Measurements from ENCODE around the gene LAMTOR2.

Gene LAMTOR2

GRCh38 chr1:156054500-156055280, at the start of gene LAMTOR2:
Gene LAMTOR2, plus strand, starts transcription at chr1:156054782. Its CDS starts 108 bp downstream, at chr1:156054890.
- Mint-ChIP-seq H3K27me3 (ENCODE audit: low read depth) (no peaks in the 10 kb centered on the region), H3K4me1 (ENCODE audit: low read depth) (peaks cover 23% of the 10 kb centered on the region), H3K9me3 (no peaks in the 10 kb centered on the region), H3K27ac (peak within 1 kb of the TSS; percentile 89), H3K36me3 (ENCODE audit: low read depth) (peaks cover 7% of the 10 kb centered on the region), H3K4me3 (peak within 1 kb of the TSS; percentile 98)
- peak; percentile 97 for DNase-seq (ENCODE audit: low spot score)

- H3K27me3 Mint-ChIP-seq (ENCODE audit: low read depth) = no peaks in the 10 kb centered on the region
- DNase-seq (ENCODE audit: low spot score) = peak; percentile 26
- peaks cover 22% of the 10 kb centered on the region for H3K4me1 Mint-ChIP-seq (ENCODE audit: low read depth)
- peaks cover 19% of the 10 kb centered on the region for H3K36me3 Mint-ChIP-seq (ENCODE audit: low read depth)
- H3K9me3 Mint-ChIP-seq = no peaks in the 10 kb centered on the region
- peak overlapping the region; percentile 60 for H3K27ac Mint-ChIP-seq
- peak overlapping the region; percentile 53 for H3K4me3 Mint-ChIP-seq
These were observed 49.6 kb upstream of the LAMTOR2 start for GRCh38 chr1:156004843-156005584.

- H3K4me1 Mint-ChIP-seq (ENCODE audit: low read depth) = peaks cover 22% of the 10 kb centered on the region
- no peaks in the 10 kb centered on the region for H3K27me3 Mint-ChIP-seq (ENCODE audit: low read depth)
- peak overlapping the region; percentile 72 for H3K27ac Mint-ChIP-seq
- H3K36me3 Mint-ChIP-seq (ENCODE audit: low read depth) = peaks cover 35% of the 10 kb centered on the region
- no peak for DNase-seq (ENCODE audit: low spot score)
- H3K4me3 Mint-ChIP-seq = no peak overlapping the region
- H3K9me3 Mint-ChIP-seq = no peaks in the 10 kb centered on the region
These were observed 47.8 kb upstream of the LAMTOR2 start for GRCh38 chr1:156006666-156007376.

GRCh38 chr1:156009404-156009803, 45.2 kb upstream of the LAMTOR2 start:
- H3K36me3 Mint-ChIP-seq (ENCODE audit: low read depth) = peaks cover 58% of the 10 kb centered on the region
- no peak overlapping the region for H3K27ac Mint-ChIP-seq
- H3K4me3 Mint-ChIP-seq = no peak overlapping the region
- DNase-seq (ENCODE audit: low spot score) = no peak
- peaks cover 23% of the 10 kb centered on the region for H3K4me1 Mint-ChIP-seq (ENCODE audit: low read depth)
- no peaks in the 10 kb centered on the region for H3K9me3 Mint-ChIP-seq
- H3K27me3 Mint-ChIP-seq (ENCODE audit: low read depth) = no peaks in the 10 kb centered on the region

- H3K4me1 Mint-ChIP-seq (ENCODE audit: low read depth) = peaks cover 15% of the 10 kb centered on the region
- no peaks in the 10 kb centered on the region for H3K27me3 Mint-ChIP-seq (ENCODE audit: low read depth)
- peaks cover 64% of the 10 kb centered on the region for H3K36me3 Mint-ChIP-seq (ENCODE audit: low read depth)
- no peak overlapping the region for H3K4me3 Mint-ChIP-seq
- no peaks in the 10 kb centered on the region for H3K9me3 Mint-ChIP-seq
- no peak for DNase-seq (ENCODE audit: low spot score)
- no peak overlapping the region for H3K27ac Mint-ChIP-seq
These were observed 42.3 kb upstream of the LAMTOR2 start for GRCh38 chr1:156012051-156012817.

GRCh38 chr1:156014829-156015228, 39.8 kb upstream of the LAMTOR2 start:
- H3K27ac Mint-ChIP-seq = no peak overlapping the region
- peaks cover 65% of the 10 kb centered on the region for H3K36me3 Mint-ChIP-seq (ENCODE audit: low read depth)

GRCh38 chr1:156019946-156020292, 34.7 kb upstream of the LAMTOR2 start:
- H3K36me3 Mint-ChIP-seq (ENCODE audit: low read depth) = peaks cover 29% of the 10 kb centered on the region
- DNase-seq (ENCODE audit: low spot score) = no peak
- peak overlapping the region; percentile 98 for H3K4me3 Mint-ChIP-seq
- H3K27me3 Mint-ChIP-seq (ENCODE audit: low read depth) = peaks cover 4% of the 10 kb centered on the region
- H3K27ac Mint-ChIP-seq = peak overlapping the region; percentile 96
- peaks cover 27% of the 10 kb centered on the region for H3K4me1 Mint-ChIP-seq (ENCODE audit: low read depth)
- H3K9me3 Mint-ChIP-seq = no peaks in the 10 kb centered on the region

More at GRCh38 chr1:156014829-156015228, 39.8 kb upstream of the LAMTOR2 start:
- Mint-ChIP-seq H3K27me3 (ENCODE audit: low read depth) (no peaks in the 10 kb centered on the region), H3K4me1 (ENCODE audit: low read depth) (peaks cover 21% of the 10 kb centered on the region), H3K4me3 (no peak overlapping the region), H3K9me3 (no peaks in the 10 kb centered on the region)
- DNase-seq (ENCODE audit: low spot score) = no peak

- H3K27ac Mint-ChIP-seq = peak within 1 kb of the TSS; percentile 96
- peaks cover 29% of the 10 kb centered on the region for H3K36me3 Mint-ChIP-seq (ENCODE audit: low read depth)
- peaks cover 27% of the 10 kb centered on the region for H3K4me1 Mint-ChIP-seq (ENCODE audit: low read depth)
- peak within 1 kb of the TSS; percentile 98 for H3K4me3 Mint-ChIP-seq
- H3K27me3 Mint-ChIP-seq (ENCODE audit: low read depth) = peaks cover 4% of the 10 kb centered on the region
- no peaks in the 10 kb centered on the region for H3K9me3 Mint-ChIP-seq
- peak; percentile 87 for DNase-seq (ENCODE audit: low spot score)
These were observed 34.1 kb upstream of the LAMTOR2 start, which contains the start of gene SSR2 for GRCh38 chr1:156020293-156021092. Gene SSR2, minus strand, starts transcription at chr1:156020951. Its CDS starts 784 bp downstream, at chr1:156020167.

- H3K4me1 Mint-ChIP-seq (ENCODE audit: low read depth) = peaks cover 29% of the 10 kb centered on the region
- H3K9me3 Mint-ChIP-seq = no peaks in the 10 kb centered on the region
- H3K27ac Mint-ChIP-seq = peak overlapping the region; percentile 96
- H3K27me3 Mint-ChIP-seq (ENCODE audit: low read depth) = peaks cover 4% of the 10 kb centered on the region
- H3K36me3 Mint-ChIP-seq (ENCODE audit: low read depth) = peaks cover 29% of the 10 kb centered on the region
- H3K4me3 Mint-ChIP-seq = peak overlapping the region; percentile 98
- no peak for DNase-seq (ENCODE audit: low spot score)
These were observed 33.5 kb upstream of the LAMTOR2 start for GRCh38 chr1:156021093-156021428.

GRCh38 chr1:156021954-156022353, 32.6 kb upstream of the LAMTOR2 start:
- Mint-ChIP-seq H3K4me1 (ENCODE audit: low read depth) (peaks cover 28% of the 10 kb centered on the region), H3K27ac (no peak overlapping the region), H3K4me3 (peak overlapping the region; percentile 38), H3K27me3 (ENCODE audit: low read depth) (peaks cover 4% of the 10 kb centered on the region), H3K9me3 (no peaks in the 10 kb centered on the region), H3K36me3 (ENCODE audit: low read depth) (peaks cover 23% of the 10 kb centered on the region)
- DNase-seq (ENCODE audit: low spot score) = no peak

GRCh38 chr1:156024801-156025200, 29.8 kb upstream of the LAMTOR2 start:
- no peak for DNase-seq (ENCODE audit: low spot score)
- H3K27ac Mint-ChIP-seq = no peak overlapping the region

GRCh38 chr1:156025876-156026275, 28.7 kb upstream of the LAMTOR2 start:
- Mint-ChIP-seq H3K4me3 (no peak overlapping the region), H3K4me1 (ENCODE audit: low read depth) (peaks cover 10% of the 10 kb centered on the region), H3K27ac (no peak overlapping the region), H3K27me3 (ENCODE audit: low read depth) (peaks cover 4% of the 10 kb centered on the region), H3K9me3 (no peaks in the 10 kb centered on the region), H3K36me3 (ENCODE audit: low read depth) (no peaks in the 10 kb centered on the region)
- peak; percentile 19 for DNase-seq (ENCODE audit: low spot score)

More at GRCh38 chr1:156024801-156025200, 29.8 kb upstream of the LAMTOR2 start:
- Mint-ChIP-seq H3K4me3 (no peak overlapping the region), H3K9me3 (no peaks in the 10 kb centered on the region), H3K4me1 (ENCODE audit: low read depth) (peaks cover 18% of the 10 kb centered on the region), H3K36me3 (ENCODE audit: low read depth) (peaks cover 6% of the 10 kb centered on the region), H3K27me3 (ENCODE audit: low read depth) (peaks cover 4% of the 10 kb centered on the region)

GRCh38 chr1:156026588-156026987, 28.0 kb upstream of the LAMTOR2 start:
- Mint-ChIP-seq H3K4me3 (no peak overlapping the region), H3K9me3 (no peaks in the 10 kb centered on the region), H3K27me3 (ENCODE audit: low read depth) (peaks cover 4% of the 10 kb centered on the region), H3K36me3 (ENCODE audit: low read depth) (no peaks in the 10 kb centered on the region), H3K27ac (no peak overlapping the region), H3K4me1 (ENCODE audit: low read depth) (peaks cover 7% of the 10 kb centered on the region)
- no peak for DNase-seq (ENCODE audit: low spot score)
